GM18517 (cell line): ENCODE results near the gene ASF1A.
"Not testable (repeated sequence)": the region's sequence is repeated elsewhere in the genome, so short reads cannot be mapped to it uniquely, and the experiment has no call there.

ENCODE experiments used
- ATAC-seq: cut with Tn5 transposase; IDR thresholded peaks from one replicate; pipeline ENCODE4 v1.9.1; 2021; ENCODE audit warnings: mild to moderate bottlenecking, moderate library complexity; ENCODE audit not compliant: unreplicated experiment

Gene ASF1A

DNA sequence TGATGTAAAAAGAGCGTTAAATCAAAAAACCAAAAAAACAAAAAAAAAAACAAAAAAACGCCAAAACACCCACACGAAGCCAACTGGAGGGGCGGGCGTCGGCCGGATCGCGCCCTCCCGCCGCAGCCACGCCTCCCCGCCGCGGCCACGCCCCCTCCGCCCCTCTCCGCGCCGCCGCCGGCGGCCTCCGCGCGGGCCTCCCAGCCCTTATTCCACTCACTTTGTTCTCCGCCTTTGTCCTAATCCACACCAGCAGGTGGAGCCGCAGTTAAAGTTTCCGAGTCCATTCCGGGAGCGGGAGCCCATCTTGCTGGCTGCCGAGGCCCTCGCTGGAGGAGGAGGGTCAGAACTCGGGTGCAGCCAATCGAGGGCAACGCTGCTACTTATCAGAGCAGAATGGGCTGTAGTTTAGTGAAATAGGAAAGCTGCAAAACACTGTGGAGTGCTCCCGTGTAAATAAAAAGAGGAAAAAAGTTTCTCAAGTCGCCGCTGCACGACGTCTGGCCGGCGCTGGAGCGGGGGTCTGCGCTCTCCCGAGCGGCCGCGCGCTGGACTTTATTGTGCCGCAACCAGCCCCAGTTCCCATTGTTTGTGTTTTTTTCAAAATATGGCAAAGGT is at the start of gene ASF1A:
Gene ASF1A, plus strand, starts transcription at position 346 of the 618 bp plus-strand sequence. Its CDS starts 262 bp downstream, at position 608.
- ATAC-seq, result peak; percentile 73

DNA sequence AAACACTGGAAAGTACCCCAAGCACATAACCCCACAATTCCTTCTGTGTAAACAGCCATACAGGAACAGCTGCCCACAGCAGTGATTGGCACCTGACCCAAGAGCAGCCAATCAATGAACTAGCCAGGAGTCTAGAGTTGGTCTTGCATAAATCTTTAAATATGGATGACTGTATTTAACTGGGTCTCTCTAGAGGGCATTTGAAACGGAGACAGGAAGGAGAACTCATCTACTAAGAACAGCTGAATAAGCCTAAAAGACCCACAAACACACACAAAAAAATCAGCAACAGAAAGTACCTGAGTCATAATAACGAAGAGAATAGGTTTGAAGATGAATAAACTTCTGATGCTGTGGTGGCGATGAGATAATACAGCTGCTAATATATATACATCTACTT is 49.0 kb upstream of the ASF1A start:
- ATAC-seq, result peak; percentile 42

DNA sequence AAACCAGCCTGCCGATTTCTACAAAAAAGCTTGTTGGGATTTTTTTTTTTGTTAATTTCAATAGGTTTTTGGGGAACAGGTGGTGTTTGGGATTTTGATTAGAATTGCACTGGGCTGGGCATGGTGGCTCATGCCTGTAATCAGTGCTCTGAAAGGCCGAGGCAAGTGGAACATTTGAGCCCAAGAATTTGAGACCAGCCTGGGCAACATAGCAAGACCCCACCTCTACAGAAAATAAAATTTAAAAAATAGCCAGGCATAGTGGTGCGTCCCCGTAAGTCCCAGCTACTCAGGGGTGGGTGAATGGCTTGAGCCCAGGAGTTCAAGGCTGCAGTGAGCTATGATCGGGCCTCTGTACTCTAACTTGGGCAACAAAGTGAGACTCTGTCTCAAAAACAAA is 40.5 kb upstream of the ASF1A start:
- no peak for ATAC-seq

DNA sequence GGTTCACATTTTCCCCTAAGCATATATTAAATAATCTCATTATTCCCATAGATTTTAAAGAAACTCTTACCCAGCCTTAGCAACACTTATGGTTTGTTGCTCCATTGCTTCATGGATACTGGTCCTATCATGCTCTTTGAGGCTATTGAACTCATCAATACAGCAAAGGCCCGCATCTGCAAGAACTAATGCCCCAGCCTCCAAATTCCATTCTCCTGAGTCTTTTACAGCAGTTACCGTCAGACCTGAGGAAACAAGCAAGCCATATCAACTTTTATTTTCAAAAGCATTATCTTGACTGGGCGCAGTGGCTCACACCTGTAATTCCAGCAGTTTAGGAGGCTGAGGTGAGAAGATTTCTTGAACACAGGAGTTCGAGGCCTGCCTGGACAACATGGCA is 37.7 kb upstream of the ASF1A start:
- ATAC-seq, result no peak

DNA sequence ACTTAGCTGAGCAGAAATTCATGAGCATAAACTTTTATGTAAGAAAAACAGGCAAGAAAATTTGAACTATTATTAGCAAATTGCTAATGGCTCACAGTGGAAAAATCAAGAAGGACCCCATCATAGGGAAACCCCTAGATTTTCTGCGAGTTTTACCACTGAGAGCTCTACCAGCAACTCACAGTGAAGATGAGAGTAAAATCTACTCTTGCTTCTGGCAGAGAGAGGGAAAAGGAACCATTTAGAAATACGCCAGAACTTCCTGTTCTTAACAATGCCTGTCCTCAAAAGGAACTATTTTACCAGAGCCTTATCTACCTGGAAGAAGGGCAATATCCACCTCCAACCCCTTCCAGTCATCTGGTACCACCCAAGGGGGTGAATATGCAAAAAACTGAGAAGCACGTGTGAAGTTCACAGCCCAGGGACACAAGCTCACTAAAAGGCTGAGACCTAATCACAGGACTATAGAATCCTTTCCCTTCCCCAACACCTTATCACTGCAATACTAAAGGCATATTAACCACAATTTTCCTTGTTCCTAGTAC is 34.4 kb upstream of the ASF1A start:
- no peak for ATAC-seq

DNA sequence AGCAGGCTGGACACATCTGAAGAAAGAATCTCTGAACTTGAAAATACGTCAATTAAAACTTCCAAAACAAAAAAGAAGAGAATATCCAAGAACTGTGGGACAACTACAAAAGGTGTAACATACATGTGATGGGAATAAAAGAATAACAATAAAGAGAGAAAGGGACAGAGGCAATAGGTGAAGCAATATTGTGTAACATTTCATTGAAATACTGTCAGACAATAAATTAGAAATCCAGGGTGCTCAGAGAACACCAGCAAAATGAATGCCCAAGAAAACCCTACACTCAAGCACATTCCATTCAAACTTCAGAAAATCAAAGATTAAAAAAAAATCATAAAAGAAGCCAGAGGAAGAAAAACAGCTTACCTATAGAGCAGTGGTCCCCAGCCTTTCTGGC is 33.6 kb upstream of the ASF1A start:
- ATAC-seq, result no peak

DNA sequence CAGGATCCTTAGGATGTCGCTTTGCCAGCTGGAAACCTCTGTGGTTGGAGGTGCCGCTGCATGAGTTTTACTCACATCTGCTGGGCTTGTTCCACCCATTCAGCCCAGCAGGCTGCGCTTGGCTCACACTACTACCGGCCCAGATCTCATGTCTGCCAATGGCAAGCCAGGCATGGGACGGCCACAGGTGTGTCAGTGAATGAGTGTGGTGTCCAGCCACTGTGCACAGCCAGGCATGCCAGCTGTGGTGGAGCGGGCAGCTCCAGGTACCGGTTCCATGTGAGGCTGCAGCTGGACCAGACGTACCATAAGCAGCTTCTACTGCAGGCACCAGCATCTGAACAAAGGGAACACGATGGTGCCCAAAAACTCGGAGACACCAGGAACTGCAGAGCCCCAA is 33.1 kb upstream of the ASF1A start:
- ATAC-seq, result no peak

DNA sequence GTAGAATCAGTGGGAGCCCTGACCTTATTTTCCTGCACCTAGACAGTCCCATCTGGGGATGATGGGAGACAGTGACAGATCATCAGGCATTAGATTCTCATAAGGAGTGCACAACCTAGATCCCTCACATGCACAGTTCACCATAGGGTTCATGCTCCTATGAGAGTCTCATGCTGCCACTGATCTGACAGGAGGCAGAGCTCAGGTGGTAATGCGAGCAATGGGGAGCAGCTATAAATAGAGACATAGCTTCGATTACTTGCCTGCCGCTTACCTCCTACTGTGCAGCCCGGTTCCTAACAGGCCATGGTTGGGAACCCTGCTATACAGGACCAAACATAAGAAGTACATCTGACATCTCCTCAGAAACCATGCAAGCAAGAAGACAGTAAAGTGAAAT is 31.5 kb upstream of the ASF1A start:
- ATAC-seq, result no peak

DNA sequence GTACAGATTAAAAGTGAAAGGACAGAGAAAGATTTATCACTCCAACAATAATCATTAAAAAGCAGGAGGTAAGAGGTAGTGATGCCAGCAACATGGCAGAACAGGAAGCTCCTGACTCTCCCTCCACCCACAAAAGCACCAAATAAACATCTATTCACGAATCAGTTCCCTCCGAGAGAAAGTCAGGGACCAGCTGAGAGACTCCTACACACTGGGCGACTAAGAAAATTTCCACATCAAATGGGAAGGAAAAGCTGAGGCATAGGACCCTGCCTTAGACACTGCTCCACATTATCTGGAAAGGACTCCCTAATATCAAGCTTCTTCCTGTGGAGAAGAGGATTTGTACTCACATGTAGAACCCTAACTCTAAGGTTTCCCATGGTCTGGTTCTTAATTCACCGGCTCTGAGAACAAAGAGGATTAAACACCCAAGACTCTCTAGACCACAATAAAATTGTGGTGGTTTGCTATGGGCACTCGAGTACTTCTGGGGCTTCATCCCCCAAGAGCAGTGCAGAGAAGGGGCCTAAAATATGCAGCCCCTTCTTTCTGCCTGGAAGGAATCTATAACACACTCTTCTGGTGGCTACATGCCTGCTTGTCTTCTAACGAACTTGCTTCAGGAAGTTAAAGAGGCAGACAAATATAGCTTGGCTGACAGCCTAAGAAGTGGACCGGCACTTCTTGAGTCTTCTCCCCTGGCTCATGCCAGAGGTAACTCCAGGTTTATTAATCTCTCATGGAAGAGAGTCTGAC is 29.4 kb upstream of the ASF1A start:
- no peak for ATAC-seq

DNA sequence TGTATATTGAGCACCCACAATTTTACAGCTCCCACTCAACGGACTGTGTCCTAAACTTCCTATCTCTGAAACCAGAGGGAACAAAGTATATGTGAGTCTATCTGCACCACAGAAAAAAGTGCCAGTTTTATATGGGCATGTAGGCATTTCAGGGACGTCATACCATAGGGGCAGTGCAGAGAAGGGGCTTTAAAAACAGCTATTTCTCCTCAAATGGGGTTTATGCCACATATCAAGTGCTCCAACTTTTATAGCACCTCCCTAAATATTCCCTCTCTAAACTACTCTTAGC is 28.9 kb upstream of the ASF1A start:
- ATAC-seq, result no peak

DNA sequence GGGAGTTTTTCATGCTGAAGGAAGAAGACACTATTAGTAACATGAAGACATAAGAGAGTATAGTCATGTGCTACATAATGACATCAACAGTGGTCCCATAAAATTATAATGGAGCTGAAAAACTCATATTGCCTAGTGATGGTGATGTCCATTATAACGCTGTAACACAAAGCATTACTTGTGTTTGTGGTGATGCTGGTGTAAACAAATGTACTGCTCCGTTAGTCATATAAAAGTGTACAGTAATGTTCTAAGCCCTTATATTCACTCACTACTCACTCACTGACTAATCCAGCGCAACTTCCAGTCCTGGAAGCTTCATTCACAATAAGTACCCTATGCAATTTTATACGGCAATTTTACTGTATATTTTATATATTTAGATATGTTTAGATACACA is 26.8 kb upstream of the ASF1A start:
- no peak for ATAC-seq

DNA sequence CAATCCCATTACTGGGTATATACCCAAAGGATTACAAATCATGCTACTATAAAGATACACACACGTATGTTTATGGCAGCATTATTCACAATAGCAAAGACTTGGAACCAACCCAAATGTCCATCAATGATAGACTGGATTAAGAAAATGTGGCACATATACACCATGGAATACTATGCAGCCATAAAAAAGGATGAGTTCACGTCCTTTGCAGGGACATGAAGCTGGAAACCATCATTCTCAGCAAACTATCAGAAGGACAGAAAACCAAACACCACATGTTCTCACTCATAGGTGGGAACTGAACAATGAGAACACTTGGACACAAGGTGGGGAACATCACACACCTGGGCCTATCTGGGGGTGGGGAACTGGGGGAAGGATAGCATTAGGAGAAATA is 25.1 kb upstream of the ASF1A start:
- ATAC-seq, result not testable (repeated sequence)

DNA sequence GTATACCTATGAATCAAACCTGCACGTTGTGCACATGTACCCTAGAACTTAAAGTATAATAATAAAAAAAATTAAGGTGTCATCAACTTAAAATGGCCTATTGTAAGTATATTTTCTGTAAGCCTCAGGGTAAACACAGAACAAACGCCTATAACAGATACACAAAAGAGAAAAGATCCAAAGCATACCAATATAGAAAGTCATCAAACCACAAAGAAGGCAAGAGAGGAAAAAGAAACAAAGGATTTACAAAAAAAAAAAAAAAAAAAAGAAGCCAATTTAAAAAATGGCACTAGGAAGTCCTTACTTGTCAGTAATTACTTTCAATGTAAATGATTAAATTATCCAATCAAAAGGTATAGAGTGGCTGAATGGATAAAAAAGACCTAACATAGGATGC is 24.6 kb upstream of the ASF1A start:
- no peak for ATAC-seq

DNA sequence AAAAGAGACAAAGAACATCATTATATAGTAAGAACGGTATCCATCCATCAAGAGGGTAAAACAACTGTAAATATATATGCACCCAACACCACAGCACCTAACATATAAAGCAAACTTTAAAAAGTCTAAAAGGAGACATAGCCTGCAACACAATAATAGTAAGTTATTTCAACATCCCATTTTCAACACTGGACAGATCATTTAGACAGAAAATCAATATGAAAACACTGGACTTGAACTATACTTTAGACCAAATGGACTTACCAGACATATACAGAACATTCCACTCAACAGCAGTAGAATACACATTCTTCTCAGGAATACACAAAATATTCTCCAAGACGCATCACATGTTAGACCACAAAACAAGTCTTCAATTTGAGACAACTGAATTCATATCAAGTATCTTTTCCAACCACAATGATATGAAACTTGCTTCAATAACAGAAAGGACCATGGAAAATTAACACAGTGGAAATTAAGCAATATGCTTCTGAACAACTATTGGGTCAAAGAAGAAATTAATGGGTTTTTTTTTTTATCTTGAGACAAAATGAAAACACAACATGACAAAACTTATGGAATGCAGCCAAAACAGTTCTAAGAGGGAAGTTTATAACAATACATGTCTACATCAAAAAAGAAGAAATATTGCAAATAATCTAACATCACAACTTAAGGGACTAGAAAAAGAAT is 23.9 kb upstream of the ASF1A start:
- ATAC-seq, result no peak

DNA sequence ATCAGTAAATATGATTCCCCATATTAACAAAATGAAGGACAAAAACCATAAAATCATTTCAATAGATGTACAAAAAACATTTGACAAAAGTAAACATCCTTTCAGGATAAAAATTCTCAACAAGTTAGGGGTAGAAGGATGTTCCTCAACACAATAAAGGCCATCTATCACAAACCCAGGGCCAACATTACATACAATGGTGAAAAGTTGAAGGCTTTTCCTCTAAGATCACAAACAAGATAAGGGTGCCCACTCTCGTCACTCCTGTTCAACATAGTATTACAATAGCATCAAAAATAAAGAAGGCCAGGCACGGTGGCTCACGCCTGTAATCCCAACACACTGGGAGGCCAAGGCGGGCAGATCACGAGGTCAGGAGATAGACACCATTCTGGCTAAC is 22.6 kb upstream of the ASF1A start:
- ATAC-seq, result no peak

DNA sequence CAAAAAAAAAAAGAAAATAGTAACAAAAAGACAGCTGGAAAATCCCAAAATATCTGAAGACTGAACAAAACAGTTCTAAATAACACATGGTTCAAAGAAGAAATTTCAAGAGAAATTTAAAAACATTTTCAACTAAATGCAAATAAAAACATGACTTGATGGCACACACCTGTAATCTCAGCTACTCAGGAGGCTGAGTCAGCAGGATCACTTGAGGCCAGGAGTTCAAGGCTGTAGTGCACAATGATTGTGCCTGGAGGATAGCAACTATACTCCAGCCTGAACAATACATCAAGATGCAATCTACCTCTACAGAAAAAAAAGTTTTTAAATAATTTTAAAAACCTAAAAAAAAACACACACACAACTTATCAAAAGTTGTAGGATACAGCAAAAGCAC is 21.6 kb upstream of the ASF1A start:
- no peak for ATAC-seq

DNA sequence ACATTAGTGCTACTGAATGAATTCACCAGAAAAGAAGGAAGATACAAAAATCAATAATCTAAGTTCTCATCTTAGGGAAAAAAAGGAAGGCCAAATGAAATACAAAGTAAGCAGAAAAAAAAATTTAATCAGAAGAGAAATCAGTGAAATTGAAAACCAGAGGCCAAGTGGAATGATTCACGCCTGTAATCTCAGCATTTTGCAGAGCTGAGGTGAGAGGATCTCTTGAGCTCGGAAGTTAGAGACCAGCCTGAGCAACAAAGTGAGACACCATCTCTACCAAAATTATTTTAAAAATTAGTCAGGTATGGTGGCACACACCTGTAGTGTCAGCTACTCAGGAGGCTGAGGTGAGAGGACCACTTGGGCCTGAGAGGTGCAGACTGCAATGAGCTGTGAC is 21.2 kb upstream of the ASF1A start:
- ATAC-seq, result no peak

DNA sequence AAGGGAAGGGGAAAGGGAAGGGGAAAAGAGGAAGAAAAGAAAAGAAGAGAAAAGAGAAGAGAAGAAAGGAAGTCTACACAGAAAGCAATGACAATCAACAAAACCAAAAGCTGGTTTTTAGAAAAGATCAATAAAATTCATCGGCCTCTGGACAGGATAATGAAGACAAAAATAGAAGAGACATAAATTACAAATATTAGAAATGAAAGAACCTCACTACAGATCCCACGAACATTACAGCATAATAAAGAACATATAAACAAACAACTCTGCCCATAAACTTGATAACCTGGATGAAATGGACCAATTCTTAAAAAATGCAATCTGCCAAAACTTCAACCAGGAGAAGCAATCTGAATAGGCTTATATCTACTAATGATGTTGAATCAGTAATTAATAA is 20.7 kb upstream of the ASF1A start:
- no peak for ATAC-seq

DNA sequence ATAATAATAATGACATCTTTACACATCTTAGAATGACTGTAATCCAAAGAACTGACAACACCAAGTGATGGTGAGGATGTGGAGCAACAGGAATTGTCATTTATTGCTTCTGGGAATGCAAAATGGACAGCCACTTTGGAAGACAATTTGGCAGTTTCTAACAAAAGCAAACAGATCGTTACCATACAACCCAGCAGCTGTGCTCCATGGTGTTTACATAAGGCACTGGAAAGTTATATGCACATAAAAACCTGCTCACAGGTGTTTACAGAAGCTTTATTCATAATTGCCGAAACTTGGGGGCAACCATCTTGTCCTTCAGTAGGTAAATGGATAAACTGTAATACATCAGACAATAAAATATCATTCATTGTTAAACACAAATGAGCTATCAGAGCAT is 18.3 kb upstream of the ASF1A start:
- no peak for ATAC-seq

DNA sequence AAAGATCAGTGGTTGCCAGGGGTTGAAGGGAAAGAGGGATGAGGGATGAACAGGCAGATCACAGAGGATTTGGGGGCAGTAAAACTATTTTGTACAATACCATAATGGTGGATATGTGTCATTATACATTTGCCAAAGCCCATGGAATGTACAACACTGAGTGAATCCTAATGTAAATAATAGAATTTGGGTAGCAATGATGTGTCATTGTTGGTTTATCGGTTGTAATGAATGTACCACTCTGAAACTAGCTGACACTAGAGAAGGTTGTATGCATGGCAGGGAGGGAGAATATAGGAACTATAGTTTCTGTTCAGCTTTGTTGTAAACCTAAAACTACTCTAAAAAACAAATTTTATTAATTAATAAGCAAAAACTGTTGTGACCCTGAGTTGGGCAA is 17.8 kb upstream of the ASF1A start:
- ATAC-seq, result no peak

DNA sequence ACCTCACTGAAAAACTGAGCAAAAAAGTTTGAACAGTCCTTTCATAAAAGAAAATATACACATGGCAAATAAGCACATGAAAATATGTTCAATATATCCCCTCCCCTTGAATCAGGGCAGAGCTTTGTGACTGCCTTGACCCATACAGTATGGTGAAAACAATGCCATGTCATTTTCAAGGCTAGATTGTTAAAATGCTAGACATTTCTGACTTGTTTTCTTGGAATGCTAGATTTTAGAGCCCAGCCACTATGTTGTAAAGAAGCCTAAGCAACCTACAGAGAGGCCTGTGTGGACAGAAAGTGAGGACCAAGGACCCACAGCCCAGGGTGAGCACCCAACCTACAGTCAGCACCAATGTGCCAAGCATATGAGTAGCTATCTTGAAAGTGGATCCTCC is 17.1 kb upstream of the ASF1A start:
- ATAC-seq, result no peak

DNA sequence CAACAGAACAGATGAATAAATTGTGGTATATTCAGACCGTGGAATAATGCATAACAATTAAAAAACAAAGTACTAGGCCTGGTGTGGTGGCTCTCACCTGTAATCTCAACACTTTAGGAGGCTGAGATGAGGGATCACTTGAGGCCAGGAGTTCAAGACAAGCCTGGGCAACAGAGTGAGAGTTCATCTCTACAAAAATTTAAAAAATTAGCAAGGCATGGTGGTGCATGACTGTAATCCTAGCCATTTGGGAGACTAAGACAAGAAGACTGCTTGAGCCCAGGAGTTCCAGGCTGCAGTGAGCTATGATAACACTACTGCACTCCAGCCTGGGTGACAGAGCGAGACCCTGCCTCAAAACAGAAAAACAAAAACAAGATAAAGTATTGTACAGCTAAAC is 16.1 kb upstream of the ASF1A start:
- ATAC-seq, result no peak
